ENCODE data around the gene PTTG1IP. TPM values are rescaled to one million over a fixed set of nuclear protein-coding genes. Genes with fewer than 3 reads are reported as not detected.

PTTG1IP gene
- polyA plus RNA-seq, 4 donors, result 187 to 301 (median 285) TPM

DNA sequence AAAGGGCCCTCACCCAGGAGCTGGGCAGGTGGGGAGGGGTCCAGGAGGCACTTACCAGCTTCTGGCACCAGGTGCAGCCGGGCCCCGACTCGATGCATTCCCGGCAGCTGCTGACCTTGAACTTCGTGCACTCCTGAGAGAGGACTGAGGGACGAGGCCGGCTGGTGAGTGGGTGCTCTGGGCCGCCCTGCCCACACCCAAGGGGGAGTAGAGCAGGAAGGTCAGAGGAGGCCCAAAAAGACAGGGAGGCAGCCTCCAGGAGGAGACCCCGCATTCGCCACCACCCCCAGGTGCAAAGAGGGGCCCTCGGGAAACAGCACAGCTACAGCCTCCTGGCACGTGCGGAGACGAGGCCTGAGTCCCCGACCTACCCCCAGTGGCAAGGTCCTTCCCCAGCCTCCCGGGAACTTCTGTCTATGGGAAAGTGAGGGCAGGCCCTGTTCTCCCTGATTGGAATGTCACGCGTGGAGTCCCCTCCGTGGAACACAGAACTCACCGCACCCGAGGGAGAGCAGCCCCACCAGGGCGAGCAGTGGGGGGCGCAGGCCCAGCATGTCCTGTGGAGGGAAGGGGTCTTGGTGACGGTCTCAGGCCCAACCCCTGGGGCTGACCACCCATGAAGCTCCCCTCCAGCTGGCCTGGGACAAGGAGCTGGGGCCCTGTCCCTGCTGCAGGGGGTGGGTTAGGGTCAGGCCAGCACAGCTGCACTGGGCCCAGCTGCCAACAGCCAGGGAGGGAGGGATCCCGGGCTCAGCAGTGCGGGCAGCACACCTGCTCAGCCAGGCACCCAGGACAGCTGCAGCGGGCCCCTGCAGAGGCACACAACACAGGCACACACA is 37.0 kb upstream of the PTTG1IP start:
- DNase-seq (ENCODE audit: low read depth in 4 of 4, low spot score in 3 of 4), result no peak

- no peak for DNase-seq (ENCODE audit: low read depth in 4 of 4, low spot score in 3 of 4)
Observed at GRCh38 chr21:44909719-44910118, 36.2 kb upstream of the PTTG1IP start.

GRCh38 chr21:44908908-44909307 is 35.4 kb upstream of the PTTG1IP start:
- DNase-seq (ENCODE audit: low read depth in 4 of 4, low spot score in 3 of 4), result no peak

- no peak for DNase-seq (ENCODE audit: low read depth in 4 of 4, low spot score in 3 of 4)
Observed at GRCh38 chr21:44907966-44908895, 34.7 kb upstream of the PTTG1IP start.

DNA sequence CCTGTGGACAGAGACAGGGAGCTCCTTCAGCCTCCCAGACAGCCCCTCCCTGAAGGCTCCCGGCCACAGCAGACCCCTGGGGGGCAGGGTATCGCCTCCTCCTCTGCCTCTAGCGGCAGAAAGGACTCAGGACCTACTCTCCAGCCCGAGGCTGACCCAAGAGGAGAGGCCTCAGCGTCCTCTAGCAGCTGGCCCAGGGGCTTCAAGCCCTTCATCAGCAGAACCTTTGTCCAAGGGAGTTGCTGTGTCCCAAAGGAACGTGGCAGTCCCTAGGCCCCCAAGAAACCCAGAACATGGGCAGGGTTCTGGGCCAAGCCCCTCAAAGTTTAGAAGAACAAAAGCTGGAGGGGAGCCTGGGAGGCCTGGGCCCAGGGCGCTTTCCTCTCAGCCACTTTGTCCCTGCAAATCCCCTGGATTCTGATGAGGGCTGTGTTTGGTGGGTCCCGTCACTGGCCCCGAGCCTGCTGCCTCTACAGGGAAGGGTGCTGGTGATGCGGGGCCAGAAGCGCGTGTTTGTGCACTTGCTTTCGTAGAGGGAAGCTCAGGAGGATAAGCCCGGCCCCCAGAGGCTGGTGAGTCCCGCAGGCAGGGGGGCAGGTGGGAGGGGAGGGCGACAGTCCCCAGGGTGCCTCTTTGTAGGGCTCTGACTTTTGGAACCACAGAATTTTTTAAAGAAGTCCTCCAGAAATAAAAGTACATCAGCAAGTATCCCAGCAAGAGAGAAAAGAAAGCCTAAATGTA is 33.9 kb upstream of the PTTG1IP start:
- no peak for DNase-seq (ENCODE audit: low read depth in 4 of 4, low spot score in 3 of 4)

GRCh38 chr21:44905728-44906090 is 32.2 kb upstream of the PTTG1IP start:
- no peak for DNase-seq (ENCODE audit: low read depth in 4 of 4, low spot score in 3 of 4)

GRCh38 chr21:44905016-44905727 is 31.7 kb upstream of the PTTG1IP start:
- no peak for DNase-seq (ENCODE audit: low read depth in 4 of 4, low spot score in 3 of 4)

GRCh38 chr21:44904141-44904923 is 30.8 kb upstream of the PTTG1IP start:
- DNase-seq (ENCODE audit: low read depth in 4 of 4, low spot score in 3 of 4), result no peak

DNA sequence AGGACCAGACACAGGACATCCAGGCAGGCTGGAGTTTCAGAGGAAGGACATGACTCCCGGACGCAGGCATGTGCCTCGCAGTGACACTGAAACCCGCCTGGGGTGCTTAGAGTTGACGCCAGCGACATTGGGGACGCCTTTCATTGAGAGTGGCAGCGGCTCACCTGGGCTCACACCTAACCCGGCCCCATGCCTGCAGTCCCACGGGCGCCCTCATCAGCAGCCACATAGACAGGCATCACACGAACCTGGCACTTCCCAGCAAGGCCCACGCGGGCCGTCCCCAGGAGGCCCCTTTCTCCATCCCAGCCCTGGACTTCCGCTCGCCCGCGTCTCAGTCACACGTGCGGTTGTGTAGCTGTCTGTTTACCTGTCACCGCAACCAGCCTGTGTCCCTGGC is 30.2 kb upstream of the PTTG1IP start:
- DNase-seq (ENCODE audit: low read depth in 4 of 4, low spot score in 3 of 4), result no peak

DNA sequence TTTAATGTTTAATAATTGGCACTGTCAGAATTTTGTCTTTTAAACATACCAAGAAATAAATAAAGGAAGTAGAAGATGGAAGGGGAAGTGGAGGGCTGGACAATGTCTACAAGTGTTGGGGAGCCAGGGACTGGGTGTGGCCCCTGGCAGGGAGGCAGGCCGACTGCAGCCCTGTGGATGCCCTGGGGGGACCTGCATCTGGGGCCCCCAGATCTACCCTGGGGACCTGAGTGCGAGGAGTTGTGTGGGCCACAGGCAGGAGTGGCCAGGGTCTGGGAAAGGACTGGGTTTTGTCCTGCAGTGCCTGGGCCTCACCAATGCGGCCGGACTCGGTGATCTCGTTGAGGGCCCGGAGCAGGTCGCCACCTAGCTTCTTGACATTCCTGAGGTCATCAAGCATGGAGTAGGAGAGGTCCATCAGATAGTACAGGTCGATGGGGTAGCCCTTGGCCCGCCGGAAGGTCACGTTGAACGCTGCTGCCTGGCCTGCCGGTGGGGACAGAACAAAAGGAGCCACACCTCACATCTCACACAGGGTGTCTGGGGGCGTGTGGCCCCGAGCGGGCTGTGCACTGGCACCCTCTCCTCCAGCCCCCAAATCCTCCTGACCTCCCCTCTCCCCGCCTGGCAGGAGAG is 29.7 kb upstream of the PTTG1IP start:
- no peak for DNase-seq (ENCODE audit: low read depth in 4 of 4, low spot score in 3 of 4)

- DNase-seq (ENCODE audit: low read depth in 4 of 4, low spot score in 3 of 4), result no peak
Observed at GRCh38 chr21:44902268-44903049, 29.0 kb upstream of the PTTG1IP start.

GRCh38 chr21:44901391-44902074 is 28.0 kb upstream of the PTTG1IP start:
- DNase-seq (ENCODE audit: low read depth in 4 of 4, low spot score in 3 of 4), result no peak

DNA sequence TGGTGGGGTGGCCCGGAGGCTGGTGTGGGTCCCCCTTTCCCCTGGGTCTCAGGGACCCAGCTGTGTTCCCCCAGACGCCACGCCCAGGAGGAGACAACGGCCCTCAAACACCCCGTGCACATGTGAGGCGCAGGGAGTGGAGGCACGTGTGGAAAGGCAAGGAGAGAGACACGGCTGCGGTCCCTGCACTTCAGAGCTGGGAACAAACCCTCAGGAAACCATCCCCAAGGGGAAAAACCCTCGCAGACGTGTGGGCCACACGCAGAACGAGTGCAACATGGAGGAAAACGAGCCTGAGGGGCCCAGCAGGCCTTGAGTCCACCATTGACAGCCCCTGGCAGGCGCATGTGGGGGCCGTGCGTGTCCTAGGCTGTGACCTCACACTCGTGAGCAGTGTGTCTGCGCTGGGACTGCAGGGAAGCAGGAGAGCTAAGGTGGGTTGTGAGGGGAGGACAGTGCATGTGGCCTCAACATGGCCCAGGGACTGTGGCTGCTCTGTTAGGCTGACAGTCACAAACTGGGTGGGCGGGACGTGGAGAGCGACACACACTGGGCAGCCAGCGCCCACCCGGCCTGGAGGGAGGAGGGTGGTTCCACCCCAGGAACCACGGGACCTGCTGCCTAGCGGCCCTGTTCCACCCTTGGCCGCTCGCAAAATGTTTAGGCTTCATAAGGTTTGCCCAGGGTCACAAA is 27.2 kb upstream of the PTTG1IP start:
- no peak for DNase-seq (ENCODE audit: low read depth in 4 of 4, low spot score in 3 of 4)

DNA sequence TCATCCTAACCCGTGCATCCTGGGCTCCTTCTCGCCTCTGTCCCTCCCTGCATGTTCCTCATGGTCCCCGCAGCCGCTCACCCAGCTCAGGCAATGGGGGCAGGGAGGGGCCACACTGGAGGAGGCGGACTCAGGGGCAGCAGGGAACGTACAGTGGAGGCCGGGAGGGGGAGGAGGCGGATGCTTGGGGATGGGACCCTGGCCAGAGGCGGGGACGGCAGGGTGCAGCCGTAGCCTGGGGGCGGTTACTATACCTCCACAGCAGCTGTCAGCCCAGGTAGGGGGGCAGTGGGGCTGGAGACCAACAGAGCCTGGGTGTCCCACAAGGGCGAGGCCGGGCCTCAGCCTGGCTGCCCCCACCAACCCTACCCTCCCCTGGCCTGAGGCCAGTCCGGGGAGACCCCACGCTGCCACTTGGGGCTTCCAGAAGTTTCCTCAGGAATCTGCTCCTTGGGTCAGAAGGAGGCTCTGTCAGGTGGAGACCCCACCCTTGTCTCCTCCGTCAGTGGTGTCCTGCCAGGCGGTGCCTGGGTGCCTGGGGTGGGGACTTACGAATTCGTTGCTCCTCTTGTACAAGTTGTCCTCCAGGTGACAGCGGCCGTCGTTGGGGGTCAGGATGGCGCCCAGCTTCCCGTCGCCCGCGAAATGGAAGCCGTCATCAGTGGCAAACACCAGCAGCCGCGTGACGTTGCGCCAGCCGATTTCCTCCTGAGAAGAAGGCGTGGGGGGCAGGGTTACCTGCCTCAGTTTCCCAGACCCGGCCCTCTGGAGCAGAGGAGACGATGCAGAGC is 26.5 kb upstream of the PTTG1IP start:
- DNase-seq (ENCODE audit: low read depth in 4 of 4, low spot score in 3 of 4), result no peak

DNA sequence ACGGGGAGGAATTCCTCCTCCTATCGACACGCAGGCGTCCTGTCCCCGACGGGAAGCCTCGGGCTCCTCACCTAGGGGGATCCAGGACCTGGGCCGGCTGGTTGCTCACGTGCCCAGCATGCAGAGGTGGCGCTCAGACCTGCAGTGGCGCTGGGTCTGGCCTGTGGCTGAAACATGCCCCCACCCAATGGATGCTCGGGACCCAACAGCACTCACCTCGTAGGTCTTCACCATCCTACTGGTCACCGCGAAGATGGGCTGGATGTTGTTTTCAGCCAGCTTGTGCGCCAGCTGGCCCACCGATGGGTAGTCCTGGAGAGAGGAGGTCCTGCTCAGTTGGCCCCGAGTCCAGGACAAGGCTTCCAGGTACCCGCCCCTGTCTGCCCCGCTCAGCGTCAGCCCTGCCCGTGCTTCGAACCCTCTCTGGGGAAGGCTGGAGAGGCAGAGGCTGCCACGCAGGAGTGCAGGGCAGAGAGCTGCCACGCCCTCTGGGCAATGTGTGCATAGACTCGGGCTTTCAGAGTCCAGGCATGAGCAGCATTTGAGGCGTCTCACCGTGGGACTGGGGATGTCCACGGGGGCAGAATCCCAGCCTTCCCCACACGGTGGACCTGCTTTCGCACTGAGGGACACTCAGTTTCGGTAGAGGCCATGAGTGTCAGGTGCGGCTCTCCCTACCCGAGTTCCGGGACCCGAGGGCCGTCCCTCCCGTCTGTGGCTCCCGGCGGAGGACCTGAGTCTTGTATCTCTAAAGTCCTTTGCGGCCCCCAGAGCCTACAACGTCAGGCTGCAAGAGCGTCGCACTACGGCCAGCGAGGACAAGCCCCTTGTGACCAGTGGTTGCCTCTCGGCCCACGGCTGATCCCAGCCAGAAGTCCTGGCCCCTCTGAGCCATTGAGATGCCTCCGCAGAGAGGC is 25.6 kb upstream of the PTTG1IP start:
- no peak for DNase-seq (ENCODE audit: low read depth in 4 of 4, low spot score in 3 of 4)

All from left renal pelvis (tissue), 4 donors.